Left kidney (tissue), 2 donors: Measurements from ENCODE around the gene ZSCAN2. TPM values are rescaled to one million over a fixed set of nuclear protein-coding genes. Genes with fewer than 3 reads are reported as not detected.
A peak's percentile ranks its signal among the peaks of the same experiment; 100 is the strongest.
"Not testable (repeated sequence)": the region's sequence is repeated elsewhere in the genome, so short reads cannot be mapped to it uniquely, and the experiment has no call there.

ENCODE experiments used
- DNase-seq: peaks from one replicate; pipeline ENCODE4 v3.0.0-alpha.2; 2013
- polyA plus RNA-seq: library from polyadenylated mRNA; unstranded; fragments of 120-200 nt; gene quantifications from one replicate; pipeline ENCODE4 v1.2.1, GENCODE V29; 2013; ENCODE audit not compliant: insufficient read length

The ZSCAN2 gene
- polyA plus RNA-seq, 1 donor = 30.7 TPM

GRCh38 chr15:84634228-84634837 lies 33.5 kb downstream of the ZSCAN2 start:
- DNase-seq = no peak

- no peak for DNase-seq
Observed at GRCh38 chr15:84638103-84638502, 37.3 kb downstream of the ZSCAN2 start.

GRCh38 chr15:84641871-84642270 lies 41.1 kb downstream of the ZSCAN2 start:
- DNase-seq = not testable (repeated sequence)

GRCh38 chr15:84642640-84643039 lies 41.8 kb downstream of the ZSCAN2 start:
- not testable (repeated sequence) for DNase-seq

GRCh38 chr15:84643838-84644237 lies 43.0 kb downstream of the ZSCAN2 start:
- no peak for DNase-seq

GRCh38 chr15:84645496-84645895 lies 44.7 kb downstream of the ZSCAN2 start:
- DNase-seq = no peak

GRCh38 chr15:84645997-84646396 lies 45.2 kb downstream of the ZSCAN2 start:
- no peak for DNase-seq

- DNase-seq = no peak
Observed at GRCh38 chr15:84647726-84648125, 46.9 kb downstream of the ZSCAN2 start.

- DNase-seq = no peak
Observed at GRCh38 chr15:84648539-84648938, 47.7 kb downstream of the ZSCAN2 start.

GRCh38 chr15:84649706-84650105 lies 48.9 kb downstream of the ZSCAN2 start:
- no peak for DNase-seq

GRCh38 chr15:84653584-84653909 lies 52.7 kb downstream of the ZSCAN2 start:
- no peak for DNase-seq

- DNase-seq = peak; percentile 97
Observed at GRCh38 chr15:84653910-84654688, 53.3 kb downstream of the ZSCAN2 start, which contains the start of gene WDR73. Gene WDR73 (minus strand): TSS chr15:84654283. CDS start chr15:84654274, 9 bp downstream.

- DNase-seq = peak; percentile 70
Observed at GRCh38 chr15:84654689-84655453, 54.1 kb downstream of the ZSCAN2 start.

GRCh38 chr15:84656972-84657371 lies 56.2 kb downstream of the ZSCAN2 start:
- DNase-seq = no peak

GRCh38 chr15:84657748-84658079 lies 56.9 kb downstream of the ZSCAN2 start:
- no peak for DNase-seq

GRCh38 chr15:84658080-84658787 lies 57.4 kb downstream of the ZSCAN2 start, which contains the start of gene NMB:
Gene NMB (minus strand): TSS chr15:84658199. CDS start chr15:84658152, 47 bp downstream.
- DNase-seq = peak; percentile 79

GRCh38 chr15:84658788-84659411 lies 58.1 kb downstream of the ZSCAN2 start:
- DNase-seq = no peak

GRCh38 chr15:84659904-84660781 lies 59.3 kb downstream of the ZSCAN2 start:
- DNase-seq = peak; percentile 14

- DNase-seq = no peak
Observed at GRCh38 chr15:84661001-84661400, 60.2 kb downstream of the ZSCAN2 start.

- no peak for DNase-seq
Observed at GRCh38 chr15:84666373-84666772, 65.6 kb downstream of the ZSCAN2 start.
